Thymus (tissue), 2 donors: Measurements from ENCODE around the gene COX20. TPM values are rescaled to one million over a fixed set of nuclear protein-coding genes. Genes with fewer than 3 reads are reported as not detected.

Experiments used
- polyA plus RNA-seq: library from polyadenylated mRNA; stranded (reverse); fragments of 200-250 nt; gene quantifications from one replicate; pipeline ENCODE4 v1.2.3, GENCODE V29; 2013
- total RNA-seq: library from RNA; stranded (reverse); fragments of 120-200 nt; gene quantifications from one replicate; pipeline ENCODE4 v1.2.4, GENCODE V29; 2013
- donor health status: healthy.

Gene COX20
- total and polyA plus RNA-seq, 2 donors = 26.9 to 60.8 TPM

Other genes starting within 250 kb of the COX20 start
- 26.2 TPM for gene DESI2, start 182.5 kb upstream of the COX20 start, total RNA-seq
- 14.7 TPM for gene DESI2, start 182.5 kb upstream of the COX20 start, polyA plus RNA-seq
- 307 TPM for gene HNRNPU, start 28.9 kb downstream of the COX20 start, total RNA-seq
- 259 TPM for gene HNRNPU, start 28.9 kb downstream of the COX20 start, polyA plus RNA-seq